ENCODE data around the gene PIK3R5.

PIK3R5 gene

GRCh38 chr17:8910969-8911604 is 54.4 kb downstream of the PIK3R5 start:
- Histone ChIP-seq H2AFZ (ENCODE audit: low read depth) (no peak overlapping the region), H3K4me1 (ENCODE audit: low read depth, poor library complexity, severe bottlenecking) (no peaks in the 10 kb centered on the region)

DNA sequence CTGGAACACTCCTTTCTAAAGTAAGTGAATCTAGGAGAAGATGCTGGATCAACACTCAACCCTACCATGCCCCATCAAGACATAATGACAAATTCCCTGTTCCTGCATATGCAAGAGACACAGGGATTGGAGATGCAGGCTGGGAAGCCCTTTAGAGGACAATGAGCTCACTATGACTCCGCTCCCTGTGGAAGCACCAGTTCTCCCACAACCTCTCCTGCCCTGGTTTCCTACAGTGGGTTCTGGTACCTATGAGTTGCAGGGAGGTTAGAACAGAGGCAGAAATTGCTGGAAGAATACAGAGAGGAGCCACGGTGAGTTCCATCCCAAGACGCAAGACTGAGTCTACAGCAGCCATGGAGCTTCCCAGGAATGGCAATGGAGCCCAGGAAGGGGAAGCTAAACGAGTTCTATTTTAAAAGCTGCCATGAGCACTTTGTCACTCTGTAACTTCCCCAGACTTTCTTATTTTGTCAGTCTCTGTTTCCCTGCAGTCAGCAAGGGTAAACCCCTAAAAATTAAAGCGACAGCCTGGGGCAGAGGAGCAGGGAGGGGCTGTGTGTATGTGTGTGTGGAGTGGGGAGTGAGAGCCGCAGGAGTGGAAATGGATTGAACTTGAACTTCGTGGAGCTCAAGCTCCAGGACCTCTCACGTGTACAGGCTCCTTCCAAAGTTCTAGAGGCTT is 55.8 kb downstream of the PIK3R5 start:
- no peak overlapping the region for H3K4me2 ChIP-seq
- no peaks in the 10 kb centered on the region for H4K20me1 ChIP-seq (ENCODE audit: insufficient read depth)
- no peak for TF ChIP-seq CTCF (conservative IDR thresholded peaks at IDR 0.05; ENCODE audit: low read depth, low read length)
- no peak overlapping the region for H3K27ac ChIP-seq
- no peaks in the 10 kb centered on the region for H3K36me3 ChIP-seq (ENCODE audit: insufficient read depth)
- no peaks in the 10 kb centered on the region for H3K27me3 ChIP-seq (ENCODE audit: insufficient read depth, low read depth)
- H2AFZ ChIP-seq (ENCODE audit: low read depth), result no peak overlapping the region
- H3K4me1 ChIP-seq (ENCODE audit: low read depth, poor library complexity, severe bottlenecking), result no peaks in the 10 kb centered on the region
- H3K79me2 ChIP-seq (ENCODE audit: insufficient read depth, low read depth), result no peaks in the 10 kb centered on the region
- no peak overlapping the region for H3K9ac ChIP-seq
- no peak overlapping the region for H3K4me3 ChIP-seq (IDR thresholded peaks at IDR 0.05; ENCODE audit: insufficient read depth, low read depth, low read length)

More at GRCh38 chr17:8910969-8911604, 54.4 kb downstream of the PIK3R5 start:
- Histone ChIP-seq H3K36me3 (ENCODE audit: insufficient read depth) (no peaks in the 10 kb centered on the region), H3K79me2 (ENCODE audit: insufficient read depth, low read depth) (no peaks in the 10 kb centered on the region), H3K4me2 (no peak overlapping the region), H4K20me1 (ENCODE audit: insufficient read depth) (no peaks in the 10 kb centered on the region), H3K4me3 (IDR thresholded peaks at IDR 0.05; ENCODE audit: insufficient read depth, low read depth, low read length) (no peak overlapping the region), H3K9ac (no peak overlapping the region), H3K27ac (no peak overlapping the region), H3K27me3 (ENCODE audit: insufficient read depth, low read depth) (no peaks in the 10 kb centered on the region)
- no peak for TF ChIP-seq CTCF (conservative IDR thresholded peaks at IDR 0.05; ENCODE audit: low read depth, low read length)

- no peaks in the 10 kb centered on the region for H3K36me3 ChIP-seq (ENCODE audit: insufficient read depth)
- no peak overlapping the region for H2AFZ ChIP-seq (ENCODE audit: low read depth)
- no peak for TF ChIP-seq CTCF (conservative IDR thresholded peaks at IDR 0.05; ENCODE audit: low read depth, low read length)
- H3K27me3 ChIP-seq (ENCODE audit: insufficient read depth, low read depth), result no peaks in the 10 kb centered on the region
- no peaks in the 10 kb centered on the region for H3K79me2 ChIP-seq (ENCODE audit: insufficient read depth, low read depth)
- no peak overlapping the region for H3K4me2 ChIP-seq
- no peaks in the 10 kb centered on the region for H3K4me1 ChIP-seq (ENCODE audit: low read depth, poor library complexity, severe bottlenecking)
- no peak overlapping the region for H3K4me3 ChIP-seq (IDR thresholded peaks at IDR 0.05; ENCODE audit: insufficient read depth, low read depth, low read length)
- no peak overlapping the region for H3K9ac ChIP-seq
- no peaks in the 10 kb centered on the region for H4K20me1 ChIP-seq (ENCODE audit: insufficient read depth)
- no peak overlapping the region for H3K27ac ChIP-seq
Observed at GRCh38 chr17:8905331-8905730, 60.2 kb downstream of the PIK3R5 start.

- Histone ChIP-seq H3K9ac (no peak overlapping the region), H2AFZ (ENCODE audit: low read depth) (no peak overlapping the region), H3K36me3 (ENCODE audit: insufficient read depth) (no peaks in the 10 kb centered on the region), H3K27me3 (ENCODE audit: insufficient read depth, low read depth) (no peaks in the 10 kb centered on the region), H3K4me1 (ENCODE audit: low read depth, poor library complexity, severe bottlenecking) (no peaks in the 10 kb centered on the region), H4K20me1 (ENCODE audit: insufficient read depth) (no peaks in the 10 kb centered on the region), H3K79me2 (ENCODE audit: insufficient read depth, low read depth) (no peaks in the 10 kb centered on the region), H3K27ac (no peak overlapping the region), H3K4me2 (no peak overlapping the region), H3K4me3 (IDR thresholded peaks at IDR 0.05; ENCODE audit: insufficient read depth, low read depth, low read length) (no peak overlapping the region)
- TF ChIP-seq CTCF (conservative IDR thresholded peaks at IDR 0.05; ENCODE audit: low read depth, low read length), result no peak
Observed at GRCh38 chr17:8904686-8905085, 60.8 kb downstream of the PIK3R5 start.

Data from KMS-11 (cell line).